ENCODE data around the gene DDA1.

- TF ChIP-seq, protein P1, sequence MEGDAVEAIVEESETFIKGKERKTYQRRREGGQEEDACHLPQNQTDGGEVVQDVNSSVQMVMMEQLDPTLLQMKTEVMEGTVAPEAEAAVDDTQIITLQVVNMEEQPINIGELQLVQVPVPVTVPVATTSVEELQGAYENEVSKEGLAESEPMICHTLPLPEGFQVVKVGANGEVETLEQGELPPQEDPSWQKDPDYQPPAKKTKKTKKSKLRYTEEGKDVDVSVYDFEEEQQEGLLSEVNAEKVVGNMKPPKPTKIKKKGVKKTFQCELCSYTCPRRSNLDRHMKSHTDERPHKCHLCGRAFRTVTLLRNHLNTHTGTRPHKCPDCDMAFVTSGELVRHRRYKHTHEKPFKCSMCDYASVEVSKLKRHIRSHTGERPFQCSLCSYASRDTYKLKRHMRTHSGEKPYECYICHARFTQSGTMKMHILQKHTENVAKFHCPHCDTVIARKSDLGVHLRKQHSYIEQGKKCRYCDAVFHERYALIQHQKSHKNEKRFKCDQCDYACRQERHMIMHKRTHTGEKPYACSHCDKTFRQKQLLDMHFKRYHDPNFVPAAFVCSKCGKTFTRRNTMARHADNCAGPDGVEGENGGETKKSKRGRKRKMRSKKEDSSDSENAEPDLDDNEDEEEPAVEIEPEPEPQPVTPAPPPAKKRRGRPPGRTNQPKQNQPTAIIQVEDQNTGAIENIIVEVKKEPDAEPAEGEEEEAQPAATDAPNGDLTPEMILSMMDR (conservative IDR thresholded peaks at IDR 0.05 in 1 of 2, IDR thresholded peaks at IDR 0.05 in 1 of 2; ENCODE audit: extremely low read depth in 1 of 2, insufficient read depth in 1 of 2, low read depth in 1 of 2, low read length in 2 of 2): no peak
- no peak for TF ChIP-seq EZH2 (IDR thresholded peaks at IDR 0.05; ENCODE audit: borderline replicate concordance, low read length)
These were observed 33.8 kb upstream of the DDA1 start for GRCh38 chr19:17275441-17276175.
